CD14-positive monocyte (primary cell): Measurements from ENCODE around the gene SPRR2E. TPM values are rescaled to one million over a fixed set of nuclear protein-coding genes. Genes with fewer than 3 reads are reported as not detected.

ENCODE experiments used
- DNase-seq, 3 donors: peaks; one replicate each; pipeline ENCODE4 v3.0.0-alpha.2; 2011 to 2022
- H2AFZ ChIP-seq: 2 replicates; pipeline ENCODE4 v1.6.0; 2012; ENCODE audit warnings: mild to moderate bottlenecking, low read depth, low read length, inconsistent platforms; ENCODE audit not compliant: insufficient read depth, poor library complexity, severe bottlenecking
- H3K27ac ChIP-seq, 2 donors: 1 replicate in 1 of 2; 2 replicates in 1 of 2; pipeline ENCODE4 v1.5.1; 2012 to 2013; ENCODE audit warnings: low read length in 2 of 2, control low read depth in 1 of 2, inconsistent platforms in 1 of 2, low read depth in 1 of 2, mild to moderate bottlenecking in 1 of 2
- H3K27me3 ChIP-seq, 2 donors: one replicate each; pipeline versions ENCODE4 v1.6.0 to v1.6.1; 2011 to 2013; ENCODE audit warnings: low read length in 2 of 2; ENCODE audit not compliant: control insufficient read depth in 2 of 2, insufficient read depth in 2 of 2
- H3K36me3 ChIP-seq, 2 donors: replicated peaks in 1 of 2; 1 replicate in 1 of 2; 2 replicates in 1 of 2; pipeline versions ENCODE4 v1.5.1 to v1.6.1; 2012 to 2013; ENCODE audit warnings: low read length in 2 of 2, control low read depth in 1 of 2, inconsistent platforms in 1 of 2, mild to moderate bottlenecking in 1 of 2; ENCODE audit not compliant: insufficient read depth in 2 of 2, control insufficient read depth in 1 of 2
- H3K4me1 ChIP-seq, 2 donors: 1 replicate in 1 of 2; 2 replicates in 1 of 2; pipeline versions ENCODE4 v1.5.1 to v1.6.1; 2012 to 2013; ENCODE audit warnings: low read length in 2 of 2, control low read depth in 1 of 2, inconsistent platforms in 1 of 2, mild to moderate bottlenecking in 1 of 2, moderate library complexity in 1 of 2; ENCODE audit not compliant: insufficient read depth in 2 of 2, control insufficient read depth in 1 of 2
- H3K4me2 ChIP-seq: replicated peaks from 2 replicates; pipeline ENCODE3; 2012; ENCODE audit warnings: low read length, moderate library complexity, mild to moderate bottlenecking; ENCODE audit not compliant: poor library complexity, severe bottlenecking; ENCODE audit errors: extremely low read depth
- H3K4me3 ChIP-seq, 3 experiments: fragments of 200-600 bp in 1 of 3; sonication (generic) in 1 of 3; replicated peaks in 1 of 3; 1 replicate in 2 of 3; 2 replicates in 1 of 3; pipeline ENCODE4 v1.5.1; 2011 to 2013; ENCODE audit warnings: low read length in 3 of 3, mild to moderate bottlenecking in 3 of 3, control low read depth in 2 of 3, low read depth in 2 of 3, inconsistent platforms in 1 of 3, moderate library complexity in 1 of 3
- H3K79me2 ChIP-seq: 2 replicates; pipeline ENCODE4 v1.6.0; 2012; ENCODE audit warnings: mild to moderate bottlenecking, control low read depth, inconsistent platforms, low read length, moderate library complexity; ENCODE audit not compliant: insufficient read depth
- H3K9ac ChIP-seq: 2 replicates; pipeline ENCODE4 v1.6.0; 2017; ENCODE audit warnings: low read length, mild to moderate bottlenecking; ENCODE audit not compliant: insufficient read depth, poor library complexity, severe bottlenecking
- H3K9me3 ChIP-seq, 2 donors: replicated peaks in 1 of 2; 1 replicate in 1 of 2; 2 replicates in 1 of 2; pipeline versions ENCODE4 v1.5.1 to v1.6.1; 2012 to 2013; ENCODE audit warnings: low read length in 2 of 2, control low read depth in 1 of 2; ENCODE audit not compliant: control insufficient read depth in 1 of 2, insufficient read depth in 1 of 2
- H4K20me1 ChIP-seq: 2 replicates; pipeline ENCODE4 v1.6.0; 2012; ENCODE audit warnings: mild to moderate bottlenecking, low read length, control low read depth, moderate library complexity; ENCODE audit not compliant: insufficient read depth
- H3K27ac Mint-ChIP-seq, 7 donors: one replicate each; pipeline ENCODE4 v1.8.0; 2020; ENCODE audit warnings: mild to moderate bottlenecking in 7 of 7, mixed read lengths in 7 of 7, moderate library complexity in 6 of 7, inconsistent platforms in 2 of 7
- H3K27me3 Mint-ChIP-seq, 3 donors: one replicate each; pipeline ENCODE4 v1.8.0; 2021 to 2022; ENCODE audit warnings: low read depth in 3 of 3, mild to moderate bottlenecking in 3 of 3, mixed read lengths in 3 of 3, moderate library complexity in 3 of 3, inconsistent platforms in 1 of 3
- H3K36me3 Mint-ChIP-seq, 2 donors: one replicate each; pipeline ENCODE4 v1.8.0; 2020; ENCODE audit warnings: mixed read lengths in 2 of 2, inconsistent platforms in 1 of 2, mild to moderate bottlenecking in 1 of 2
- H3K4me1 Mint-ChIP-seq: one replicate; pipeline ENCODE4 v1.8.0; 2020; ENCODE audit warnings: mild to moderate bottlenecking, mixed read lengths
- H3K4me3 Mint-ChIP-seq, 2 donors: one replicate each; pipeline ENCODE4 v1.8.0; 2020; ENCODE audit warnings: mild to moderate bottlenecking in 2 of 2, mixed read lengths in 2 of 2, moderate library complexity in 1 of 2
- H3K9me3 Mint-ChIP-seq, 7 donors: one replicate each; pipeline ENCODE4 v1.8.0; 2020 to 2022; ENCODE audit warnings: mixed read lengths in 7 of 7, mild to moderate bottlenecking in 6 of 7, moderate library complexity in 6 of 7, inconsistent platforms in 2 of 7
- CTCF ChIP-seq: fragments of 200-600 bp; IDR thresholded peaks from one replicate; pipeline ENCODE4 v1.8.0; 2022; ENCODE audit warnings: antibody characterized with exemption, mild to moderate bottlenecking
- WGBS: methylation state at CpG from one replicate; pipeline ENCODE4 v1.1.5; 2013; ENCODE audit warnings: missing lambda C conversion rate; ENCODE audit not compliant: insufficient coverage; 5-methylcytosine and 5-hydroxymethylcytosine counted together
- intact Hi-C, 2 donors: fragments of 100-400 bp; cut with micrococcal nuclease; formaldehyde crosslinking; loops; one replicate each; pipeline versions ENCODE4 v1.15.0 to v1.15.1; 2023
- polyA plus RNA-seq, 3 donors: library from polyadenylated mRNA; depleted of rRNA in 1 of 3; unstranded in 2 of 3; stranded (reverse) in 1 of 3; fragments of 300-500 nt in 2 of 3; fragments of >200 nt in 1 of 3; fragmentation: Illumina TruSeq in 2 of 3; gene quantifications; 1 replicate in 2 of 3; 2 replicates in 1 of 3; pipeline ENCODE4 v1.2.3, GENCODE V29; 2012 to 2021

SPRR2E gene
- polyA plus RNA-seq, 3 donors, result not detected

DNA sequence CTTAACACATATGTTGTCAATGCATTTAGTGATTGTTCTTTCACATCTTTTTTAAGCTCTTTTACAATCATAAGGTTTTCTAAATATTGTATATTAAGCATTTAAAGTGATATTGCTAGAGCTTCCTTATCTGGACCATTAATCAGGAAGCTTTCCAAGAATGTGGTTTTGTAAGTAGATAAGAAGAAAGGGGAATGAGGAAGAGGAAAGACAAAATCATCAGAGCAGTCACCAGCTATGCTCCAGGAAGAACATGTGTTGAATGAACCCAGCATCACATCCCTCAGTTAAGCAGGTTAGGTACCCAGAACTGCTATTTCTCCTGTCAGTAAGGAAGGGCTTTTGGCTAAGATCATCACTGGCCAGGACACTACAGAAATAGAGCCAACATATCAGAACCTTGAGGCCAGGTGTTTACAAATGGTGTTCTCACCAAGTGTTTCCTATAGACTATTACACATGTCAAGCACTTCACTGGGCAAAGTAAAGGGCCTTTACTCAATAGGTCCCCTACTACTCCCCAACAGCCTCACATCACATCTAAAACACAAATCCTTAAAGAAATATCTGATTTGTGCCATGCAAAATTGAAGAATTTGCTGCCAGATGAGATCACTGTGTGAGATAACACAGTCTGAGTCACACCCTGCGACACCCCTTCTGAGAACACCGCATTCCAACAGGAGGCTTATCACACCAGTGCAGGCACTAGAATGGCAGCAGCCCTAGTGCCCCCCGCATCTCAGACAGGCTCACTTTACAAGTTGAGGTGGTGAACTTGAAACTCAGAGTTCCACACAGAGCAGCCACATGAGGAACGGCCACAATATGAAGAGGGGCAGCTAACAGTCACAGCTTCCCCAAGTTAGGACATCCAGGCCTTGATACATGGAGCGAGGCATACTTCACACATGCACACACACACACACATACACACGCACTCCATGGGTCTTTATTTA, 35.2 kb downstream of the SPRR2E start:
- H3K4me2 ChIP-seq, result no peak overlapping the region
- no peak for TF ChIP-seq CTCF
- H3K9me3 ChIP-seq, result no peaks in the 10 kb centered on the region
- H3K36me3 ChIP-seq, result no peaks in the 10 kb centered on the region
- Mint-ChIP-seq H3K9me3 (no peaks in the 10 kb centered on the region), H3K27me3 (peaks cover 5 to 29% (median 5%) of the 10 kb centered on the region in 3 donors), H3K36me3 (no peaks in the 10 kb centered on the region), H3K27ac (no peak overlapping the region), H3K4me3 (peak overlapping the region in 1 of 2 donors; percentile 17), H3K4me1 (no peaks in the 10 kb centered on the region)
- no peak overlapping the region for H2AFZ ChIP-seq
- no peak overlapping the region for H3K9ac ChIP-seq
- no peak for DNase-seq
- intact Hi-C loops, result no loop called here
- no peaks in the 10 kb centered on the region for H4K20me1 ChIP-seq
- H3K4me3 ChIP-seq, result no peak overlapping the region
- H3K27ac ChIP-seq, result no peak overlapping the region
- H3K27me3 ChIP-seq, result peaks cover 0 to 2% of the 10 kb centered on the region in 2 donors
- no peaks in the 10 kb centered on the region for H3K4me1 ChIP-seq
- no peaks in the 10 kb centered on the region for H3K79me2 ChIP-seq
- WGBS, result 45% methylated on average over 6 of the region's 6 CpGs

- Mint-ChIP-seq H3K36me3 (no peaks in the 10 kb centered on the region), H3K4me1 (no peaks in the 10 kb centered on the region), H3K4me3 (no peak overlapping the region), H3K27me3 (peaks cover 5 to 26% (median 5%) of the 10 kb centered on the region in 3 donors), H3K9me3 (peaks cover 0 to 2% (median 0%) of the 10 kb centered on the region in 7 donors), H3K27ac (no peak overlapping the region)
- no CpG with 5 or more reads among the region's 2 CpGs for WGBS
- Histone ChIP-seq H4K20me1 (no peaks in the 10 kb centered on the region), H3K4me3 (no peak overlapping the region), H3K27me3 (peaks cover 0 to 2% of the 10 kb centered on the region in 2 donors), H3K27ac (no peak overlapping the region), H3K79me2 (no peaks in the 10 kb centered on the region), H3K4me2 (no peak overlapping the region), H3K4me1 (no peaks in the 10 kb centered on the region), H2AFZ (no peak overlapping the region), H3K36me3 (no peaks in the 10 kb centered on the region), H3K9ac (no peak overlapping the region), H3K9me3 (no peaks in the 10 kb centered on the region)
- no peak for TF ChIP-seq CTCF
- intact Hi-C loops, result no loop called here
- no peak for DNase-seq
These were observed 36.2 kb downstream of the SPRR2E start for GRCh38 chr1:153058154-153058553.
